IMR-90 (cell line): ENCODE results near the gene TACC2. TPM values are rescaled to one million over a fixed set of nuclear protein-coding genes. Genes with fewer than 3 reads are reported as not detected.

Experiments used
- ATAC-seq: fragments of 200-7000 bp; cut with Tn5 transposase; 2 replicates; pipeline ENCODE4 v1.9.1; 2020; ENCODE audit warnings: low read depth, mild to moderate bottlenecking, moderate library complexity
- BruUV-seq: library from RNA; stranded (reverse); fragments of 400-500 nt; replicated peaks from 2 replicates; lab custom pipeline; 2021; lab: Mats Ljungman, UMichigan
- CTCF ChIA-PET: fragments of 300-600 bp; formaldehyde crosslinking; extraction: SDS; loops from one replicate; lab custom pipeline; 2021; ENCODE audit warnings: antibody characterized with exemption; lab: Yijun Ruan, JAX
- POLR2A ChIA-PET: fragments of 300-600 bp; sonication (Branson Sonifier 250); formaldehyde crosslinking; loops from one replicate; lab custom pipeline; 2022; ENCODE audit warnings: antibody characterized with exemption; ENCODE audit not compliant: unreplicated experiment; lab: Charles Lee
- DNase-seq: peaks from one replicate; pipeline ENCODE4 v3.0.0; 2013
- H2AFZ ChIP-seq: replicated peaks from 2 replicates; pipeline ENCODE3; 2013; ENCODE audit warnings: low read length, mild to moderate bottlenecking; ENCODE audit not compliant: poor library complexity
- H2AK5ac ChIP-seq: 2 replicates; pipeline ENCODE4 v1.6.1; 2013; ENCODE audit warnings: low read depth, low read length, inconsistent platforms
- H2AK9ac ChIP-seq: replicated peaks from 2 replicates; pipeline ENCODE3; 2013; ENCODE audit warnings: mild to moderate bottlenecking, low read depth, low read length, moderate library complexity; ENCODE audit not compliant: poor library complexity
- H2BK120ac ChIP-seq: 2 replicates; pipeline ENCODE4 v1.6.1; 2013; ENCODE audit warnings: low read depth, low read length, inconsistent platforms
- H2BK15ac ChIP-seq: 3 replicates; pipeline ENCODE4 v1.6.1; 2013; ENCODE audit warnings: low read depth, low read length, inconsistent platforms
- H2BK20ac ChIP-seq: 2 replicates; pipeline ENCODE4 v1.6.1; 2013; ENCODE audit warnings: low read depth, mild to moderate bottlenecking, inconsistent platforms, low read length, moderate library complexity
- H2BK5ac ChIP-seq: 2 replicates; pipeline ENCODE4 v1.6.1; 2013; ENCODE audit warnings: mild to moderate bottlenecking, low read depth, low read length, inconsistent platforms; ENCODE audit not compliant: poor library complexity, severe bottlenecking
- H3K14ac ChIP-seq: replicated peaks from 2 replicates; pipeline ENCODE4 v1.6.1; 2013; ENCODE audit warnings: low read depth, low read length, inconsistent platforms
- H3K18ac ChIP-seq: 2 replicates; pipeline ENCODE4 v1.6.1; 2013; ENCODE audit warnings: low read depth, low read length, control low read depth
- H3K23ac ChIP-seq: 2 replicates; pipeline ENCODE4 v1.6.1; 2013; ENCODE audit warnings: low read depth, low read length, inconsistent platforms
- H3K27ac ChIP-seq: 2 replicates; pipeline ENCODE4 v1.5.1; 2013; ENCODE audit warnings: mild to moderate bottlenecking, control low read depth, low read length; ENCODE audit not compliant: insufficient read depth
- H3K27me3 ChIP-seq: 2 replicates; pipeline ENCODE4 v1.6.1; 2013; ENCODE audit warnings: low read length; ENCODE audit not compliant: control insufficient read depth, insufficient read depth
- H3K36me3 ChIP-seq: 2 replicates; pipeline ENCODE4 v1.6.1; 2013; ENCODE audit warnings: low read length, mixed read lengths; ENCODE audit not compliant: control insufficient read depth, insufficient read depth
- H3K4ac ChIP-seq: 2 replicates; pipeline ENCODE4 v1.6.1; 2013; ENCODE audit warnings: low read depth, low read length, inconsistent platforms
- H3K4me1 ChIP-seq: 2 replicates; pipeline ENCODE4 v1.6.1; 2013; ENCODE audit warnings: low read length, mixed read lengths; ENCODE audit not compliant: control insufficient read depth, insufficient read depth
- H3K4me2 ChIP-seq: 2 replicates; pipeline ENCODE4 v1.6.1; 2013; ENCODE audit warnings: low read depth, mild to moderate bottlenecking, control low read depth, low read length, moderate library complexity
- H3K4me3 ChIP-seq: 2 replicates; pipeline ENCODE4 v1.5.1; 2013; ENCODE audit warnings: low read depth, mild to moderate bottlenecking, control low read depth, low read length, moderate library complexity; ENCODE audit not compliant: insufficient read depth
- H3K56ac ChIP-seq: 2 replicates; pipeline ENCODE4 v1.6.1; 2013; ENCODE audit warnings: low read length, inconsistent platforms; ENCODE audit not compliant: insufficient read depth; ENCODE audit errors: extremely low read depth
- H3K79me1 ChIP-seq, 2 experiments: 2 replicates each; pipeline ENCODE4 v1.6.1; 2013; ENCODE audit warnings: low read length in 2 of 2, inconsistent platforms in 1 of 2, low read depth in 1 of 2
- H3K9ac ChIP-seq: 2 replicates; pipeline ENCODE4 v1.6.1; 2013; ENCODE audit warnings: low read depth, low read length, control low read depth
- H3K9me1 ChIP-seq: 2 replicates; pipeline ENCODE4 v1.6.1; 2013; ENCODE audit warnings: low read length, inconsistent platforms; ENCODE audit not compliant: insufficient read depth
- H3K9me3 ChIP-seq: 2 replicates; pipeline ENCODE4 v1.6.1; 2013; ENCODE audit warnings: low read length; ENCODE audit not compliant: control insufficient read depth, insufficient read depth
- H4K20me1 ChIP-seq: 2 replicates; pipeline ENCODE4 v1.6.1; 2013; ENCODE audit warnings: low read length, inconsistent platforms; ENCODE audit not compliant: insufficient read depth
- H4K5ac ChIP-seq: 2 replicates; pipeline ENCODE4 v1.6.1; 2013; ENCODE audit warnings: mild to moderate bottlenecking, low read depth, low read length, control low read depth
- H4K8ac ChIP-seq, 2 experiments: 2 replicates each; pipeline ENCODE4 v1.6.1; 2013; ENCODE audit warnings: low read depth in 2 of 2, low read length in 2 of 2, control low read depth in 1 of 2, inconsistent platforms in 1 of 2
- H4K91ac ChIP-seq: 2 replicates; pipeline ENCODE4 v1.6.1; 2013; ENCODE audit warnings: low read depth, low read length, inconsistent platforms; ENCODE audit not compliant: insufficient read depth
- CHD1 ChIP-seq: IDR thresholded peaks from 2 replicates; pipeline ENCODE4 v1.6.1; 2012; ENCODE audit warnings: low read depth, low read length, improper control_type of control experiment
- FOS ChIP-seq: fragments of 150-350 bp; IDR thresholded peaks from 2 replicates; pipeline ENCODE4 v1.6.1; 2016; ENCODE audit warnings: low read depth, low read length
- MXI1 ChIP-seq: IDR thresholded peaks from 2 replicates; pipeline ENCODE4 v1.6.1; 2012; ENCODE audit warnings: low read depth, mild to moderate bottlenecking, low read length, moderate library complexity, borderline replicate concordance
- POLR2A ChIP-seq: IDR thresholded peaks from 2 replicates; pipeline ENCODE4 v1.6.1; 2012; ENCODE audit warnings: mild to moderate bottlenecking, low read depth, low read length
- RFX5 ChIP-seq: IDR thresholded peaks from 2 replicates; pipeline ENCODE4 v1.8.0; 2012; ENCODE audit warnings: low read depth, mild to moderate bottlenecking, low read length, moderate library complexity
- SMC3 ChIP-seq: fragments of 150-350 bp; IDR thresholded peaks from 2 replicates; pipeline ENCODE4 v1.6.1; 2016; ENCODE audit warnings: low read depth, mild to moderate bottlenecking, antibody characterized with exemption, low read length, moderate library complexity
- USF2 ChIP-seq: fragments of 150-350 bp; IDR thresholded peaks from 2 replicates; pipeline ENCODE4 v1.6.1; 2017; ENCODE audit warnings: mild to moderate bottlenecking, antibody characterized with exemption, low read length, low read depth
- WGBS, 2 experiments: methylation state at CpG; one replicate each; pipeline versions ENCODE4 v1.1.5 to v1.1.7; 2013; ENCODE audit warnings: missing lambda C conversion rate in 2 of 2; ENCODE audit not compliant: insufficient read length in 1 of 2; ENCODE audit errors: extremely low coverage in 2 of 2; 5-methylcytosine and 5-hydroxymethylcytosine counted together
- dilution Hi-C: fragments of 300-500 bp; cut with HindIII; formaldehyde crosslinking; loops from one replicate; pipeline ENCODE4 v1.14.3; 2018; ENCODE audit warnings: low sequenced_read_pairs; ENCODE audit not compliant: unreplicated experiment
- in situ Hi-C: fragments of 300-500 bp; cut with MboI; formaldehyde crosslinking; loops from 3 replicates; pipeline ENCODE4 v1.14.3; 2019; ENCODE audit warnings: low sequenced_read_pairs, inconsistent platforms, mixed read lengths
- intact Hi-C: fragments of 100-400 bp; cut with micrococcal nuclease; formaldehyde crosslinking; loops from 2 replicates; pipeline ENCODE4 v1.10.0; 2022
- polyA plus RNA-seq, 3 experiments: library from polyadenylated mRNA; depleted of rRNA; stranded (reverse); fragments of >200 nt; gene quantifications; 2 replicates each; pipeline ENCODE4 v1.2.3, GENCODE V29; 2012; ENCODE audit warnings: low replicate concordance in 1 of 3
- total RNA-seq: library from RNA; depleted of rRNA; stranded (reverse); fragments of >200 nt; gene quantifications from 2 replicates; pipeline ENCODE4 v1.2.3, GENCODE V29; 2012
- TF ChIP-seq, protein P1 (sequence below): conservative IDR thresholded peaks from 2 replicates; pipeline ENCODE4 v1.5.1; 2012; ENCODE audit warnings: mild to moderate bottlenecking, low read depth, low read length, improper control_type of control experiment

TACC2 gene
- total and polyA plus RNA-seq, 2 of the 4 experiments (the other 2 are of a cell fraction), result 2.9 to 15.4 TPM

- ChIA-PET POLR2A (interaction anchor here (0.6 kb wide), 1 partner anchor 170 kb away, joined by 4 read pairs; no protein-coding TSS in a partner anchor), CTCF (no interaction called here)
- BruUV-seq, result no TSS peak
These were observed 293.9 kb downstream of the TACC2 start for GRCh38 chr10:122282909-122283308.

More at GRCh38 chr10:122282909-122283308, 293.9 kb downstream of the TACC2 start:
- 82% methylated on average over 7 of the region's 7 CpGs; no CpG with 5 or more reads in 1 of the 2 experiments for WGBS, 2 experiments
- Histone ChIP-seq H3K18ac (no peak overlapping the region), H3K9me3 (no peaks in the 10 kb centered on the region), H3K56ac (no peak overlapping the region), H3K4me1 (peaks cover 16% of the 10 kb centered on the region), H3K4me3 (no peak overlapping the region), H3K4me2 (no peak overlapping the region), H2AK9ac (no peak overlapping the region), H3K79me1 (no peaks in the 10 kb centered on the region), H2BK120ac (no peak overlapping the region), H3K9ac (no peak overlapping the region), H3K9me1 (peaks cover 7% of the 10 kb centered on the region; the same call in 1 of the 2 replicates), H2AFZ (no peak overlapping the region), H4K20me1 (no peaks in the 10 kb centered on the region), H2BK5ac (no peak overlapping the region), H4K8ac (no peak overlapping the region), H3K27ac (no peak overlapping the region), H3K36me3 (no peaks in the 10 kb centered on the region), H4K5ac (no peak overlapping the region), H4K91ac (no peak overlapping the region), H3K14ac (no peak overlapping the region), H2AK5ac (no peak overlapping the region), H2BK15ac (no peak overlapping the region), H2BK20ac (no peak overlapping the region), H3K4ac (no peak overlapping the region), H3K23ac (no peak overlapping the region), H3K27me3 (no peaks in the 10 kb centered on the region)
- DNase-seq, result no peak
- TF ChIP-seq RFX5 (no peak), SMC3 (no peak), CHD1 (no peak), MXI1 (no peak), USF2 (no peak), FOS (no peak), POLR2A (no peak)
- TF ChIP-seq, protein P1, sequence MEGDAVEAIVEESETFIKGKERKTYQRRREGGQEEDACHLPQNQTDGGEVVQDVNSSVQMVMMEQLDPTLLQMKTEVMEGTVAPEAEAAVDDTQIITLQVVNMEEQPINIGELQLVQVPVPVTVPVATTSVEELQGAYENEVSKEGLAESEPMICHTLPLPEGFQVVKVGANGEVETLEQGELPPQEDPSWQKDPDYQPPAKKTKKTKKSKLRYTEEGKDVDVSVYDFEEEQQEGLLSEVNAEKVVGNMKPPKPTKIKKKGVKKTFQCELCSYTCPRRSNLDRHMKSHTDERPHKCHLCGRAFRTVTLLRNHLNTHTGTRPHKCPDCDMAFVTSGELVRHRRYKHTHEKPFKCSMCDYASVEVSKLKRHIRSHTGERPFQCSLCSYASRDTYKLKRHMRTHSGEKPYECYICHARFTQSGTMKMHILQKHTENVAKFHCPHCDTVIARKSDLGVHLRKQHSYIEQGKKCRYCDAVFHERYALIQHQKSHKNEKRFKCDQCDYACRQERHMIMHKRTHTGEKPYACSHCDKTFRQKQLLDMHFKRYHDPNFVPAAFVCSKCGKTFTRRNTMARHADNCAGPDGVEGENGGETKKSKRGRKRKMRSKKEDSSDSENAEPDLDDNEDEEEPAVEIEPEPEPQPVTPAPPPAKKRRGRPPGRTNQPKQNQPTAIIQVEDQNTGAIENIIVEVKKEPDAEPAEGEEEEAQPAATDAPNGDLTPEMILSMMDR, result no peak
- ATAC-seq, result no peak
- intact Hi-C loops, result no loop called here
- in situ Hi-C loops, result no loop called here
- dilution Hi-C loops, result no loop called here
